NCI-H1105 treated with DMSO at 0.1 percent for 48 hours (cell line): ENCODE results near the gene UPF1.
"Not testable (repeated sequence)": the region's sequence is repeated elsewhere in the genome, so short reads cannot be mapped to it uniquely, and the experiment has no call there.

ENCODE experiments used
- DNase-seq: peaks from one replicate; lab custom pipeline; 2025; lab: John Stamatoyannopoulos, UW

Gene UPF1

GRCh38 chr19:18799389-18799970 lies 32.3 kb upstream of the UPF1 start:
- DNase-seq = no peak

GRCh38 chr19:18800079-18800478 lies 31.7 kb upstream of the UPF1 start:
- DNase-seq = no peak

- no peak for DNase-seq
Observed at GRCh38 chr19:18800636-18801035, 31.1 kb upstream of the UPF1 start.

GRCh38 chr19:18802354-18802753 lies 29.4 kb upstream of the UPF1 start:
- no peak for DNase-seq

- no peak for DNase-seq
Observed at GRCh38 chr19:18803550-18804138, 28.1 kb upstream of the UPF1 start.

- no peak for DNase-seq
Observed at GRCh38 chr19:18804139-18804601, 27.6 kb upstream of the UPF1 start.

GRCh38 chr19:18804643-18805042 lies 27.1 kb upstream of the UPF1 start:
- no peak for DNase-seq

GRCh38 chr19:18807861-18808331 lies 23.9 kb upstream of the UPF1 start:
- DNase-seq = no peak

- no peak for DNase-seq
Observed at GRCh38 chr19:18809149-18809868, 22.4 kb upstream of the UPF1 start.

GRCh38 chr19:18811638-18812037 lies 20.1 kb upstream of the UPF1 start:
- not testable (repeated sequence) for DNase-seq

GRCh38 chr19:18814063-18814462 lies 17.7 kb upstream of the UPF1 start:
- DNase-seq = no peak

- DNase-seq = no peak
Observed at GRCh38 chr19:18815673-18816072, 16.1 kb upstream of the UPF1 start.

- not testable (repeated sequence) for DNase-seq
Observed at GRCh38 chr19:18816645-18817044, 15.1 kb upstream of the UPF1 start.

GRCh38 chr19:18817574-18817973 lies 14.2 kb upstream of the UPF1 start:
- DNase-seq = no peak

- DNase-seq = no peak
Observed at GRCh38 chr19:18828786-18829185, 3.0 kb upstream of the UPF1 start.

GRCh38 chr19:18830488-18830887 lies 1.3 kb upstream of the UPF1 start:
- no peak for DNase-seq

- DNase-seq = no peak
Observed at GRCh38 chr19:18832306-18833140, 764 bp downstream of the UPF1 start.

GRCh38 chr19:18833141-18833476 lies 1.4 kb downstream of the UPF1 start:
- no peak for DNase-seq

- DNase-seq = peak; percentile 49
Observed at GRCh38 chr19:18833849-18834643, 2.3 kb downstream of the UPF1 start.

GRCh38 chr19:18834644-18834984 lies 2.9 kb downstream of the UPF1 start:
- no peak for DNase-seq

GRCh38 chr19:18839465-18840287 lies 7.9 kb downstream of the UPF1 start:
- no peak for DNase-seq
